ENCODE data around the gene LRRC47.

- TF ChIP-seq, protein P1, sequence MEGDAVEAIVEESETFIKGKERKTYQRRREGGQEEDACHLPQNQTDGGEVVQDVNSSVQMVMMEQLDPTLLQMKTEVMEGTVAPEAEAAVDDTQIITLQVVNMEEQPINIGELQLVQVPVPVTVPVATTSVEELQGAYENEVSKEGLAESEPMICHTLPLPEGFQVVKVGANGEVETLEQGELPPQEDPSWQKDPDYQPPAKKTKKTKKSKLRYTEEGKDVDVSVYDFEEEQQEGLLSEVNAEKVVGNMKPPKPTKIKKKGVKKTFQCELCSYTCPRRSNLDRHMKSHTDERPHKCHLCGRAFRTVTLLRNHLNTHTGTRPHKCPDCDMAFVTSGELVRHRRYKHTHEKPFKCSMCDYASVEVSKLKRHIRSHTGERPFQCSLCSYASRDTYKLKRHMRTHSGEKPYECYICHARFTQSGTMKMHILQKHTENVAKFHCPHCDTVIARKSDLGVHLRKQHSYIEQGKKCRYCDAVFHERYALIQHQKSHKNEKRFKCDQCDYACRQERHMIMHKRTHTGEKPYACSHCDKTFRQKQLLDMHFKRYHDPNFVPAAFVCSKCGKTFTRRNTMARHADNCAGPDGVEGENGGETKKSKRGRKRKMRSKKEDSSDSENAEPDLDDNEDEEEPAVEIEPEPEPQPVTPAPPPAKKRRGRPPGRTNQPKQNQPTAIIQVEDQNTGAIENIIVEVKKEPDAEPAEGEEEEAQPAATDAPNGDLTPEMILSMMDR (IDR thresholded peaks at IDR 0.05) = no peak
- no peak for TF ChIP-seq ZFX (IDR thresholded peaks at IDR 0.05; ENCODE audit: borderline replicate concordance)
Measured at GRCh38 chr1:3816331-3817137, 20.2 kb upstream of the LRRC47 start.

Data from 22Rv1 (cell line).